ENCODE results near the gene DQX1. TPM values are rescaled to one million over a fixed set of nuclear protein-coding genes. Genes with fewer than 3 reads are reported as not detected.

Gene DQX1
- total and polyA plus RNA-seq, 9 of the 15 experiments (the other 6 are each of a cell fraction or from before 2014, with no cell fraction given): 0.04 to 0.38 (median 0.18) TPM; not detected in 1

- 0 out of 2 replicates have a peak, but pooled peaks have one; percentile 37 for TF ChIP-seq ARID3A (IDR thresholded peaks at IDR 0.05; ENCODE audit: borderline replicate concordance, low read depth, low read length)
- no peak for TF ChIP-seq ZNF175 (CRISPR knock-in tag; IDR thresholded peaks at IDR 0.05; ENCODE audit: low read depth)
- no peak for TF ChIP-seq ZNF436 (CRISPR knock-in tag; IDR thresholded peaks at IDR 0.05)
- peak; percentile 76 for TF ChIP-seq POLR2H (tag; IDR thresholded peaks at IDR 0.05; ENCODE audit: low read depth)
- TF ChIP-seq POU5F1 (IDR thresholded peaks at IDR 0.05; ENCODE audit: borderline replicate concordance, low read depth, low read length, partially characterized antibody): peak; percentile 55
- TF ChIP-seq SAP30 (IDR thresholded peaks at IDR 0.05; ENCODE audit: borderline replicate concordance, insufficient read depth, low read depth, low read length, poor library complexity, severe bottlenecking): no peak
- TF ChIP-seq ASH1L (IDR thresholded peaks at IDR 0.05; ENCODE audit: borderline replicate concordance, low read depth, partially characterized antibody): no peak
- peak; percentile 86 for TF ChIP-seq POLR2A (conservative IDR thresholded peaks at IDR 0.05)
- peak in 1 of 3 experiments; percentile 48; a peak in 1 of 6 replicates for TF ChIP-seq ZBTB11 (CRISPR knock-in tag; IDR thresholded peaks at IDR 0.05)
Measured at GRCh38 chr2:74507145-74507925, 18.7 kb downstream of the DQX1 start, which contains the start of gene PCGF1 (continued).

Data from K562 (cell line).